Thyroid gland (tissue), 4 donors: Measurements from ENCODE around the gene LAMC3. TPM values are rescaled to one million over a fixed set of nuclear protein-coding genes. Genes with fewer than 3 reads are reported as not detected.

Experiments used
- DNase-seq, 2 donors: peaks; one replicate each; pipeline ENCODE4 v3.0.0-alpha.2; 2019
- H3K27ac ChIP-seq, 3 donors: fragments of 200-600 bp; sonication (generic); 1 replicate in 2 of 3; 2 replicates in 1 of 3; pipeline ENCODE4 v1.5.1; 2016 to 2019; ENCODE audit warnings: mild to moderate bottlenecking in 1 of 3, moderate library complexity in 1 of 3
- H3K27me3 ChIP-seq: fragments of 200-600 bp; sonication (generic); one replicate; pipeline ENCODE4 v1.5.1; 2019
- H3K36me3 ChIP-seq, 2 donors: fragments of 200-600 bp; sonication (generic); one replicate each; pipeline ENCODE4 v1.5.1; 2016 to 2019
- H3K4me1 ChIP-seq, 2 donors: fragments of 200-600 bp; sonication (generic); one replicate each; pipeline ENCODE4 v1.5.1; 2017 to 2019
- H3K4me3 ChIP-seq, 3 donors: fragments of 200-600 bp; sonication (generic); replicated peaks in 1 of 3; 1 replicate in 2 of 3; 2 replicates in 1 of 3; pipeline ENCODE4 v1.5.1; 2016; ENCODE audit warnings: mild to moderate bottlenecking in 1 of 3
- H3K9me3 ChIP-seq: fragments of 200-600 bp; sonication (generic); one replicate; pipeline ENCODE4 v1.5.1; 2017
- CTCF ChIP-seq, 6 experiments: fragments of 200-600 bp in 3 of 6; fragments of 450-650 bp in 3 of 6; sonication (generic) in 3 of 6; IDR thresholded peaks; one replicate each; pipeline ENCODE4 v1.5.1; 2016 to 2019; ENCODE audit warnings: antibody characterized with exemption in 6 of 6, mild to moderate bottlenecking in 2 of 6, inconsistent platforms in 1 of 6, moderate library complexity in 1 of 6
- POLR2A ChIP-seq, 2 donors: fragments of 450-650 bp; IDR thresholded peaks; one replicate each; pipeline ENCODE4 v1.6.1; 2017; ENCODE audit warnings: antibody characterized with exemption in 2 of 2, mild to moderate bottlenecking in 2 of 2, moderate library complexity in 1 of 2
- WGBS, 2 donors: methylation state at CpG; one replicate each; pipeline ENCODE4 v1.1.5; 2017; 5-methylcytosine and 5-hydroxymethylcytosine counted together
- intact Hi-C: fragments of 100-400 bp; cut with DNase I; formaldehyde crosslinking; loops from one replicate; pipeline ENCODE4 v1.15.1; 2023
- total RNA-seq, 4 donors: library from RNA; depleted of rRNA; stranded (reverse); fragments of >200 nt; gene quantifications; one replicate each; pipeline ENCODE4 v1.2.3, GENCODE V29; 2016

The LAMC3 gene
- total RNA-seq, 4 donors from 2014 or later = 0.81 to 11.1 (median 3.2) TPM

DNA sequence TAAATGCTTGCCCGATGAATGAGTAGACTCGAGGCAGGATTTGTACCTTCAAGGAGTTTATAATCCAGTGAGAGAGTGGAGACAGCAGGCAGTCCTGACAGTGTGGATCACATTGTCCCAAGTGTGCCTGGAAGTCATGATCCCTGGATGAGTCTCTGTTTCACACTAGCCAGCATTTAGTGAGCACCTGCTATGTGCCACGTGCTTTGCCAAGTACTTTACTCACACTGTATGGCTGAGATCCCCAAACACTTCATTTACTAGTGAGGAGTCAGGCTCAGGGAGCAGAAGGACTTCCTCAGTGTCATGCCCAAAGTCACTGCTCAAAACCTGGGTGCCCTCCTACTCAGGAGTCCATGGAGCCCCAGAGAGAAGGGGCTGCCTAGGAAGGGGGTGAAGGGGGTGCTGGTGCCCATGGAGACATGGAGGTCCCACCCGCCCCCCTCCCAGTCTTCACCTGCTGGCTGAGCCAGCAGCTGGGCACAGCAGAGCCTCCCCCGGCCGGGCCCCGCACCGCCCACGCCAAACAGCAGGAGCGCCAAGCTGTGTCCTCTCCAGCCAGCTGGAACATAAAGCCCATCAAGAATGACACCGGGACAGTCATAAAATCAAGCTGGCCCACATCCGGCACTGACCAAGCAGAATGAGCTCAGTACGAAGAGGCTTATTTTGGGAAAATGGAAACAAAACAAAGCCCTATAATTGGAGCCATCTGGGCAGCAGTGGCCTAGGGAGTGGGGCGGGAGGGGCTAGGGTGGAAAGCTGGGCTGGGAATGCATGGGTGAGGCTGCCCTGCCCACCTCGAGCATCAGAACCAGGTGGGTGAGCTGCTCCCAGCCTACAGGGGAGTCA lies 10.6 kb downstream of the LAMC3 start:
- DNase-seq = peak; percentile 17 to 26
- no peaks in the 10 kb centered on the region for H3K9me3 ChIP-seq
- WGBS, 2 donors = 39 to 69% methylated on average over 6 to 15 of the region's 15 CpGs
- no peak overlapping the region for H3K27ac ChIP-seq
- no peaks in the 10 kb centered on the region for H3K27me3 ChIP-seq
- TF ChIP-seq CTCF (IDR thresholded peaks at IDR 0.05) (no peak), POLR2A (IDR thresholded peaks at IDR 0.05) (no peak)
- no peaks in the 10 kb centered on the region for H3K36me3 ChIP-seq
- no peaks in the 10 kb centered on the region for H3K4me1 ChIP-seq
- H3K4me3 ChIP-seq = no peak overlapping the region
- intact Hi-C loops = no loop called here

DNA sequence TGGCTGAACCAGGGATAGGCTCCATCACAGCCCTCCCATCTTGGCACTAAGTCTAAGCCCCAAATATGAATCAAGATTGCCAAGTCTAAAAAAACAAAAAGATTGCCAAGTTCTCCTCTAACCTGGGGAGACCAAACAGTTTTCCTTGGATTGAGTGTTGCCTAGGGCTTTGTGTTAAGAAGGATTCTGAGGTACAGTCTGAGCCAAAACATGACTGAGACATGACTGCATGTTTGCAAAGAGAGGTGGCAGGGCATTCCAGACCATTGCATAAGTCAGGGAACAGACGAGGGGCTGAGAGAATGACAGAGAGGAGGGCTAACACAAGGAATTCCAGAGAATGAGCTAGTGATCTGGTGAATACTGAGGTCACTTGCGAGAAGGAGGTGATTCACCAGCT lies 11.4 kb downstream of the LAMC3 start:
- DNase-seq = no peak
- H3K27ac ChIP-seq = no peak overlapping the region
- TF ChIP-seq POLR2A (IDR thresholded peaks at IDR 0.05) (no peak), CTCF (IDR thresholded peaks at IDR 0.05) (no peak)

GRCh38 chr9:131020862-131021261 lies 11.9 kb downstream of the LAMC3 start:
- no peak overlapping the region for H3K27ac ChIP-seq
- WGBS, 2 donors = 73% methylated on average over 7 of the region's 7 CpGs
- no peak overlapping the region for H3K4me3 ChIP-seq
- no peaks in the 10 kb centered on the region for H3K4me1 ChIP-seq
- no peaks in the 10 kb centered on the region for H3K9me3 ChIP-seq
- no peaks in the 10 kb centered on the region for H3K36me3 ChIP-seq
- no peak for DNase-seq
- intact Hi-C loops = no loop called here
- no peaks in the 10 kb centered on the region for H3K27me3 ChIP-seq
- TF ChIP-seq POLR2A (IDR thresholded peaks at IDR 0.05) (no peak), CTCF (IDR thresholded peaks at IDR 0.05) (no peak)

More for the DNA sequence above, 11.4 kb downstream of the LAMC3 start:
- Histone ChIP-seq H3K27me3 (no peaks in the 10 kb centered on the region), H3K9me3 (no peaks in the 10 kb centered on the region), H3K36me3 (no peaks in the 10 kb centered on the region), H3K4me1 (no peaks in the 10 kb centered on the region), H3K4me3 (no peak overlapping the region)
- intact Hi-C loops = no loop called here
- 59 to 69% methylated on average over 2 of the region's 2 CpGs for WGBS, 2 donors

- H3K4me1 ChIP-seq = no peaks in the 10 kb centered on the region
- H3K9me3 ChIP-seq = no peaks in the 10 kb centered on the region
- DNase-seq = no peak
- H3K27me3 ChIP-seq = no peaks in the 10 kb centered on the region
- H3K27ac ChIP-seq = no peak overlapping the region
- WGBS, 2 donors = 92 to 93% methylated on average over 7 of the region's 7 CpGs
- intact Hi-C loops = no loop called here
- no peak for TF ChIP-seq CTCF (IDR thresholded peaks at IDR 0.05)
- TF ChIP-seq POLR2A (IDR thresholded peaks at IDR 0.05) = no peak
- H3K36me3 ChIP-seq = no peaks in the 10 kb centered on the region
- H3K4me3 ChIP-seq = no peak overlapping the region
Measured at GRCh38 chr9:131021785-131022184, 12.8 kb downstream of the LAMC3 start.
